Activated CD8-positive, alpha-beta memory T cell treated with anti-CD3 and anti-CD28 coated beads, Interleukin-2, amount 50 U/mL, for 24 hours (primary cell): Measurements from ENCODE around the gene AKR1D1.
"Not testable (repeated sequence)": the region's sequence is repeated elsewhere in the genome, so short reads cannot be mapped to it uniquely, and the experiment has no call there.

Source experiments
- DNase-seq: peaks from one replicate; pipeline ENCODE4 v3.0.0-alpha.2; 2020; ENCODE audit errors: extremely low read depth

The AKR1D1 gene

DNA sequence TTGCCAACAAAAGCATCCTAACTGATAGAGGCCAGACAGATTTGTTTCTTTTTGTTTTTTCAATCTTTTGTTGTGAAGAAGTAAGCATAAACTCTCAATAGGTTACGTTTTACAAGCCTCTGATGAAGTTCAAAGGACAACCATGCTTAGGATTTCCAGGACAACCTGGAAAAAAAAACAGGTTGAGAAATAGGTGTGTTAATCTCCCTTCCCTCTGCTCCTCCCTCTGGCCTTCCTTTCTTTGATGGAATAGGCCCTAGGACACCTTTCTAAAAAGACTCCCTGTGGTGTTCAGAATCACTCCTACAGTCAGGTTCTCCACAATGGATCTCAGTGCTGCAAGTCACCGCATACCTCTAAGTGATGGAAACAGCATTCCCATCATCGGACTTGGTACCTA lies at the start of gene AKR1D1:
Gene AKR1D1, plus strand, starts transcription at position 264 of the 400 bp plus-strand sequence. Its CDS starts 60 bp downstream, at position 324.
- no peak for DNase-seq

- no peak for DNase-seq
Observed at GRCh38 chr7:138027100-138027499, 49.2 kb upstream of the AKR1D1 start.

- DNase-seq = no peak
Observed at GRCh38 chr7:138029126-138029525, 47.1 kb upstream of the AKR1D1 start.

- DNase-seq = no peak
Observed at GRCh38 chr7:138029941-138030340, 46.3 kb upstream of the AKR1D1 start.

- no peak for DNase-seq
Observed at GRCh38 chr7:138030679-138031351, 45.4 kb upstream of the AKR1D1 start.

GRCh38 chr7:138032186-138032585 lies 44.1 kb upstream of the AKR1D1 start:
- no peak for DNase-seq

- DNase-seq = no peak
Observed at GRCh38 chr7:138032770-138033169, 43.5 kb upstream of the AKR1D1 start.

DNA sequence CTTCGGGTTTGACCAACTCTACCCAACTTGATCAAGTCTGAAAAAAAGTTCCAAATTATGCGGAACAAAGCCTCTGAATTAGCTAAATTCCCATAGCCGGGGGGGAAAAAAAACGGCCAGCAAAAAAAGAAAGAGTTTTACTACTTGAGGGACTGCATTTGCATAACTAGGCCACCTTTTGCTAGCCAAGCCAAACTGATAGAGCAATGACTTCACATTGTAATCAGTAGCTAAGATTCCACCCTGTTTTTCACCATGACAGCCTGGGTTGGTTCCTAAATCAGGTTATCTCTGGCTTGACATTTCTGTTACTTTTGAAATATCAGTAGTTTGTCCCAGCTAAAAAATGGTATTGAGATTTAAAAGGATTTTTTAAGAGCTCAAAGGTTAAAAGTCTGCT lies 43.0 kb upstream of the AKR1D1 start:
- no peak for DNase-seq

- no peak for DNase-seq
Observed at GRCh38 chr7:138036135-138036534, 40.1 kb upstream of the AKR1D1 start.

- not testable (repeated sequence) for DNase-seq
Observed at GRCh38 chr7:138040063-138040462, 36.2 kb upstream of the AKR1D1 start.

- no peak for DNase-seq
Observed at GRCh38 chr7:138044897-138045296, 31.4 kb upstream of the AKR1D1 start.

DNA sequence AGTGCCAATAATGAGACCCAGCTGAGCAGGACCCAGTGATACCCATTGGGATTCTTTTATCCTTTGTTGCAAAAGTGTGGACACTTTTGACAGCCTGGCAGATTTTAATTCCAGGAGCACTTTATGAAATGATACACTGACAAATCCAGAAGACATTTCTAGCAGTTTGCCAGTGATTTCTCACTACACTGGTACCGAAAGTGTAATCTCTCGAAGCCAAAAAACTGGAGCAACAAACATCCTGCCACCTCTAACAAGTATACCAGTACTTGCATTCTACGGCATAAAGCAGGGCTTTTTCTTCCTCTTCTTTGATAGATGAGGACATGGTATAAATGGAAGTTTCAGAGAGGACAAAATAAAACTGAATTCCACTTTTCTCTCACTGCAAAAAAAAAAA lies 28.4 kb upstream of the AKR1D1 start:
- DNase-seq = no peak

DNA sequence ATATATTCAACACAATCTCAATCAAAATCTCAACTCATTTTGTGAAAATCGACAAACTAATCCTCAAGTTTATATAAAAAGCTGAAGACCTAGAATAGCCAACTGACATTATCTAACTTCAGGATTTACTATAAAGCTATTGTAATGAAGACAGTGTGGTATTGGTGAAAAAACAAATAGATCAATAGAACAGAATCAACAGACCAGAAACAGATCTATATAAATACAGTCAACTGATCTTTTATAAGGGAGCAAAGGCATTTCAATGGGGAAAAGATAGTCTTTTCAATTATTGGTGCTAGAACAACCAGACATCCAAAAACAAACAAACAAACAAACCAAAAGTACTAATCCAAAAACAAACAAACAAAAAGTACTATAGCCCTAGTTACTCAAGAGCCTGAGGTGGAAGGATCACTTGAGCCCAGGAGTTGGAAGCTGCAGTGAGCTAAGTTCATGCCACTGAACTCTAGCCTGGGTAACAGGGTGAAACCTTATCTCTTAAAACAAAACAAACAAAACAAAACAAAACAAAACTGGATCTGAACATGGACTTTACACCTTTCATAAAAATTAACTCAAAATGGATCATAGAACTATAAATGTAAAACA lies 26.6 kb upstream of the AKR1D1 start:
- no peak for DNase-seq

DNA sequence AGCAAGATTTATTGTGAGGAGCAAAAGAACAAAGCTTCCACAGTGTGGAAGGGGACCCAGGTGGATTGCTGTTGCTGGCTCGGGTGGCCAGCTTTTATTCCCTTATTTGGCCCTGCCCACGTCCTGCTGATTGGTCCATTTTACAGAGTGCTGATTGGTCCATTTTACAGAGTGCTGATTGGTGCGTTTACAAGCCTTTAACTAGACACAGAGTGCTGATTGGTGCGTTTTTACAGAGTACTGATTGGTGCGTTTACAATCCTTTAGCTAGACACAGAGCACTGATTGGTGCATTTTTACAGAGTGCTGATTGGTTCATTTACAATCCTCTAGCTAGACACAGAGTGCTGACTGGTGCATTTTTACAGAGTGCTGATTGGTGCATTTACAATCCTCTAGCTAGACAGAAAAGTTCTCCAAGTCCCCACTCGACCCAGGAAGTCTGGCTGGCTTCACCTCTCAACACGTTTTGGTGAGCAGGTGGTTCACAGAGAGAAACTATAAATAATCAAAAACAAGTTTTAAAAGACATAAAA lies 24.5 kb upstream of the AKR1D1 start:
- not testable (repeated sequence) for DNase-seq

GRCh38 chr7:138052696-138053095 lies 23.6 kb upstream of the AKR1D1 start:
- DNase-seq = no peak

DNA sequence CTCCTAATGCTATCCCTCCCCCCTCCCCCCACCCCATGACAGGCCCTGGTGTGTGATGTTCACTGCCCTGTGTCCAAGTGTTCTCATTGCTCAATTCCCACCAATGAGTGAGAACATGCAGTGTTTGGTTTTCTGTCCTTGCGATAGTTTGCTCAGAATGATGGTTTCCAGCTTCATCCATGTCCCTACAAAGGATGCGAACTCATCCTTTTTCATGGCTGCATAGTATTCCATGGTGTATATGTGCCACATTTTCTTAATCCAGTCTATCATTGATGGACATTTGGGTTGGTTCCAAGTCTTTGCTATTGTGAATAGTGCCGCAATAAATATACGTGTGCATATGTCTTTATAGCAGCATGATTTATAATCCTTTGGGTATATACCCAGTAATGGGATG lies 20.6 kb upstream of the AKR1D1 start:
- not testable (repeated sequence) for DNase-seq

- DNase-seq = no peak
Observed at GRCh38 chr7:138063400-138063799, 12.9 kb upstream of the AKR1D1 start.

- no peak for DNase-seq
Observed at GRCh38 chr7:138064856-138065357, 11.4 kb upstream of the AKR1D1 start.

GRCh38 chr7:138065827-138066226 lies 10.4 kb upstream of the AKR1D1 start:
- no peak for DNase-seq

- DNase-seq = no peak
Observed at GRCh38 chr7:138066954-138067394, 9.3 kb upstream of the AKR1D1 start.

DNA sequence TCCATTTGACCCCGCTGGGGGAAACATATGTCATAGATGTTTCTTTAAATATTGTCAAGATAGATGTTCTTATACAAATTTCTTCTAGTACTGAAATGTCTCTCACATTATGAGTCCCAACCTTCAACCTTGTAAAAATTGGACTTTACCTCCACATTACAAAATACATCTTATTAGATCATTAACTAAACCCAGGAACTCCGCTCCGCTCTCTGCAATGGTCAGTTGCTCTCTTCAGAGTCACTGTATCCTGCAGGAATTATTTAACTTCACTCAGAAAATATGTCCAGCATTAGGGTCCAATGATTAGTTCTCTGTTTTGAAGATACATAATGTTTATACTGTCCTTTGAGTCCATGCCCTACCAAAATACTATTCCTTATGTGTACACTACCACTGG lies 8.5 kb upstream of the AKR1D1 start:
- no peak for DNase-seq

DNA sequence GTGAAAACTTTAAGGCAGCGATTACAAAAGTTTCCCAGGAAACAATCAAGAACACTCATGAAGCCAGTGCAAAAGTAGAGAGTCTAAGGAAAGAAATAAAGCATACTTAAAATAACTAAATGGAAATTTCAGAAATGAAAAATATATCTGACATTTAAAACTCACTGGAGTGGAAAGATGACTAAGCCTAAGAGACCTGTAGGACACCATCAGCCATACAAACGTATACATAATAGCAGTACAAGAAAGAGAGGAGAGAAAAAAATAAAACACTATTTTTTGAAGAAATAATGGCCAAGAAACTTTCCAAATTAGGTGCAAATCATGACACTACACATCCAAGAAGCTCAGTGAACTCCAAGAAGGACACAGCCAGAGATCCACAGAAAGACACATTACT lies 5.4 kb upstream of the AKR1D1 start:
- no peak for DNase-seq

DNA sequence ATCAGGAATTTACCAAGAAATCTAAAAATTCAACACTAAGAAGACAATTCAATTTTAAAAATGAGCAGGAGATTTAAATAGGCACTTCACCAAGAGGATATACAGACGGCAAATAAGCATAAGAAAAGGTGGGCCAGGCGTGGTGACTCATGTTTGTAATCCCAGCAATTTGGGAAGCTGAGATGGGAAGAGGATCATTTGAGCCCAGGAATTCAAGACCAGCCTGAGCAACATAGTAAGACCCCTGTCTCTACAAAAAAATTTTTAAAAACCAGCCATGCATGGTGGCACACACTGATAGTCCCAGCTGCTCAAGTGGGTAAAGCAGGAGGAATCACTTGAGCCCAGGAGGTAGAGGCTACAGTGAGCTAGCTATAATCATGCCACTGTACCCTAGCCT lies 3.5 kb upstream of the AKR1D1 start:
- no peak for DNase-seq
